Panc1 (cell line): ENCODE data around the gene OLIG1. TPM values are rescaled to one million over a fixed set of nuclear protein-coding genes. Genes with fewer than 3 reads are reported as not detected.

Experiments used
- ATAC-seq: fragments of 200-7000 bp; cut with Tn5 transposase; 2 replicates; pipeline ENCODE4 v1.9.1; 2020; ENCODE audit warnings: mild to moderate bottlenecking, moderate library complexity
- BruUV-seq: library from RNA; stranded (reverse); fragments of 400-500 nt; replicated peaks from 2 replicates; lab custom pipeline; 2021; lab: Mats Ljungman, UMichigan
- CTCF ChIA-PET: fragments of 300-600 bp; sonication (Branson Sonifier 250); formaldehyde crosslinking; loops from one replicate; lab custom pipeline; 2022; ENCODE audit warnings: antibody characterized with exemption; lab: Charles Lee
- POLR2A ChIA-PET: fragments of 300-600 bp; sonication (Branson Sonifier 250); formaldehyde crosslinking; loops from one replicate; lab custom pipeline; 2022; ENCODE audit warnings: antibody characterized with exemption; lab: Charles Lee
- DNase-seq: peaks from one replicate; pipeline ENCODE4 v3.0.0-alpha.2; 2010; ENCODE audit warnings: low read depth, low spot score
- H3K27ac ChIP-seq: 2 replicates; pipeline ENCODE4 v1.5.1; 2011; ENCODE audit warnings: mild to moderate bottlenecking, low read length, inconsistent platforms
- H3K27me3 ChIP-seq: fragments of 200-500 bp; sonication (Bioruptor generic); 2 replicates; pipeline ENCODE4 v1.6.0; 2014; ENCODE audit warnings: low read length, inconsistent platforms; ENCODE audit not compliant: control insufficient read depth, insufficient read depth
- H3K36me3 ChIP-seq: fragments of 200-500 bp; sonication (Bioruptor generic); 2 replicates; pipeline ENCODE4 v1.5.1; 2014; ENCODE audit warnings: inconsistent platforms, mild to moderate bottlenecking, low read length, moderate library complexity; ENCODE audit not compliant: control insufficient read depth, insufficient read depth
- H3K4me1 ChIP-seq: 2 replicates; pipeline ENCODE4 v1.5.1; 2011; ENCODE audit warnings: inconsistent platforms, mild to moderate bottlenecking, low read length, moderate library complexity; ENCODE audit not compliant: control insufficient read depth, insufficient read depth
- H3K4me3 ChIP-seq, 2 experiments: 2 replicates each; pipeline ENCODE4 v1.5.1; 2011 to 2012; ENCODE audit warnings: low read depth in 2 of 2, low read length in 2 of 2, mild to moderate bottlenecking in 2 of 2, inconsistent platforms in 1 of 2, moderate library complexity in 1 of 2
- H3K9me3 ChIP-seq: fragments of 200-500 bp; sonication (Bioruptor generic); 2 replicates; pipeline ENCODE4 v1.5.1; 2014; ENCODE audit warnings: low read depth, mild to moderate bottlenecking, inconsistent platforms, low read length, moderate library complexity; ENCODE audit not compliant: control insufficient read depth, insufficient read depth
- POLR2AphosphoS5 ChIP-seq: IDR thresholded peaks from 2 replicates; pipeline ENCODE4 v1.6.1; 2012; ENCODE audit warnings: mild to moderate bottlenecking, low read depth, low read length, moderate library complexity
- REST ChIP-seq, 2 experiments: IDR thresholded peaks; 2 replicates each; pipeline ENCODE4 v1.6.1; 2011 to 2012; ENCODE audit warnings: low read depth in 2 of 2, control low read depth in 1 of 2, low read length in 1 of 2, mild to moderate bottlenecking in 1 of 2, moderate library complexity in 1 of 2; ENCODE audit not compliant: insufficient read depth in 1 of 2
- SIN3A ChIP-seq: IDR thresholded peaks from 2 replicates; pipeline ENCODE4 v1.6.1; 2012; ENCODE audit warnings: low read depth, mild to moderate bottlenecking, low read length, moderate library complexity, borderline replicate concordance; ENCODE audit not compliant: insufficient read depth
- TCF7L2 ChIP-seq: IDR thresholded peaks from 2 replicates; pipeline ENCODE4 v1.6.1; 2011; ENCODE audit warnings: mild to moderate bottlenecking, low read depth, low read length, inconsistent platforms
- in situ Hi-C: cut with HindIII; loops from 2 replicates; pipeline ENCODE4 v1.10.0; 2016; ENCODE audit warnings: low sequenced_read_pairs, low pct_unique_long_range_greater_than_20kb
- intact Hi-C: fragments of 100-400 bp; cut with micrococcal nuclease; formaldehyde crosslinking; loops from one replicate; pipeline ENCODE4 v1.10.0; 2022; ENCODE audit not compliant: unreplicated experiment
- total RNA-seq: library from RNA; stranded (reverse); gene quantifications from one replicate; pipeline ENCODE4 v1.2.1, GENCODE V29; 2021; ENCODE audit not compliant: unreplicated experiment
- TF ChIP-seq, protein P1 (sequence below): fragments of 450-650 bp; IDR thresholded peaks from 2 replicates; pipeline ENCODE4 v1.5.1; 2017; ENCODE audit warnings: mild to moderate bottlenecking

OLIG1 gene
- total RNA-seq, 1 experiment from 2014 or later: 0.21 TPM

GRCh38 chr21:33112151-33112550, 42.2 kb downstream of the OLIG1 start:
- CTCF ChIA-PET: interaction anchor here (0.7 kb wide), 1 partner anchor 159 kb away, joined by 3 read pairs; no protein-coding TSS in a partner anchor

DNA sequence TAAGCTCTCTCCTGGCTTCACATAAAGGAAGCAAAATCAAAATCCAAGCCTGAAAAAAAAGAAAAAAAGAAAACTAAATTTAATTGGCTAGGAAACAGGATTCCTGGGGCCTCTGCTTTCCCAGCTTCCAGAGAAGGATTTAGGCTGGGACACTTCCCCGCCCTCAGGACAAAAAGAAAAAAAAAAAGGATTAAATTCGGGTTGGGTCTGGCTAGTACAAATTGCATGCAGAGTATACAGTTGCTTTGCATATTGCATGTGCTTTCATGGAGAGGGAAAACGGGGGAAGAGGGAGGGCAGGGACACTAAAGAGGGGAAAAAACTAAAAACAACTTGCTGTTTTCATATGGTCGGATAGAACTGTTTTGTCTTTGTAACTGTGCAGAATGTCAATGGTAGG, 42.7 kb downstream of the OLIG1 start:
- Histone ChIP-seq H3K27ac (no peak overlapping the region), H3K27me3 (peaks cover 17% of the 10 kb centered on the region), H3K36me3 (no peaks in the 10 kb centered on the region), H3K4me3 (no peak overlapping the region), H3K9me3 (no peaks in the 10 kb centered on the region), H3K4me1 (no peaks in the 10 kb centered on the region; the same call in 1 of the 2 replicates)
- ChIA-PET CTCF (interaction anchor here (0.6 to 0.7 kb wide), 2 partner anchors 159 to 351 kb away, joined by 3 read pairs; no protein-coding TSS in a partner anchor), POLR2A (no interaction called here)
- TF ChIP-seq, protein P1, sequence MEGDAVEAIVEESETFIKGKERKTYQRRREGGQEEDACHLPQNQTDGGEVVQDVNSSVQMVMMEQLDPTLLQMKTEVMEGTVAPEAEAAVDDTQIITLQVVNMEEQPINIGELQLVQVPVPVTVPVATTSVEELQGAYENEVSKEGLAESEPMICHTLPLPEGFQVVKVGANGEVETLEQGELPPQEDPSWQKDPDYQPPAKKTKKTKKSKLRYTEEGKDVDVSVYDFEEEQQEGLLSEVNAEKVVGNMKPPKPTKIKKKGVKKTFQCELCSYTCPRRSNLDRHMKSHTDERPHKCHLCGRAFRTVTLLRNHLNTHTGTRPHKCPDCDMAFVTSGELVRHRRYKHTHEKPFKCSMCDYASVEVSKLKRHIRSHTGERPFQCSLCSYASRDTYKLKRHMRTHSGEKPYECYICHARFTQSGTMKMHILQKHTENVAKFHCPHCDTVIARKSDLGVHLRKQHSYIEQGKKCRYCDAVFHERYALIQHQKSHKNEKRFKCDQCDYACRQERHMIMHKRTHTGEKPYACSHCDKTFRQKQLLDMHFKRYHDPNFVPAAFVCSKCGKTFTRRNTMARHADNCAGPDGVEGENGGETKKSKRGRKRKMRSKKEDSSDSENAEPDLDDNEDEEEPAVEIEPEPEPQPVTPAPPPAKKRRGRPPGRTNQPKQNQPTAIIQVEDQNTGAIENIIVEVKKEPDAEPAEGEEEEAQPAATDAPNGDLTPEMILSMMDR: no peak
- no peak for TF ChIP-seq TCF7L2
- TF ChIP-seq REST (IDR thresholded peaks at IDR 0.05; ENCODE audit: insufficient read depth in 1 of 2, low read depth in 2 of 2, low read length in 1 of 2): no peak
- TF ChIP-seq POLR2AphosphoS5: no peak
- TF ChIP-seq SIN3A: no peak
- DNase-seq (no peak), ATAC-seq (no peak)
- BruUV-seq: no TSS peak
- in situ Hi-C loops (no loop called here), intact Hi-C loops (no loop called here)

More at GRCh38 chr21:33112151-33112550, 42.2 kb downstream of the OLIG1 start:
- Histone ChIP-seq H3K4me1 (no peaks in the 10 kb centered on the region; the same call in 1 of the 2 replicates), H3K4me3 (no peak overlapping the region), H3K27ac (no peak overlapping the region), H3K36me3 (no peaks in the 10 kb centered on the region), H3K9me3 (no peaks in the 10 kb centered on the region), H3K27me3 (peaks cover 19% of the 10 kb centered on the region)
- in situ Hi-C loops (no loop called here), intact Hi-C loops (no loop called here)
- ATAC-seq (no peak), DNase-seq (no peak)
- TF ChIP-seq, protein P1: no peak
- TF ChIP-seq SIN3A (no peak), REST (IDR thresholded peaks at IDR 0.05; ENCODE audit: insufficient read depth in 1 of 2, low read depth in 2 of 2, low read length in 1 of 2) (no peak), POLR2AphosphoS5 (no peak), TCF7L2 (no peak)
- no TSS peak for BruUV-seq
- POLR2A ChIA-PET: no interaction called here
